BE2C (cell line): Measurements from ENCODE around the gene ZNF486. TPM values are rescaled to one million over a fixed set of nuclear protein-coding genes. Genes with fewer than 3 reads are reported as not detected.
"Not testable (repeated sequence)": the region's sequence is repeated elsewhere in the genome, so short reads cannot be mapped to it uniquely, and the experiment has no call there.

ENCODE experiments used
- DNase-seq: peaks from one replicate; pipeline ENCODE4 v3.0.0-alpha.2; 2020
- H3K27me3 ChIP-seq: fragments of 250-450 bp; sonication (Bioruptor Pico); 2 replicates; pipeline ENCODE4 v1.5.1; 2020; ENCODE audit warnings: mild to moderate bottlenecking
- H3K36me3 ChIP-seq: fragments of 250-450 bp; sonication (Bioruptor Pico); 2 replicates; pipeline ENCODE4 v1.5.1; 2020; ENCODE audit warnings: mild to moderate bottlenecking
- H3K4me1 ChIP-seq: fragments of 250-450 bp; sonication (Bioruptor Pico); 2 replicates; pipeline ENCODE4 v1.5.1; 2020
- H3K4me3 ChIP-seq: 2 replicates; pipeline ENCODE4 v1.5.1; 2011; ENCODE audit warnings: low read depth, low read length
- H3K9me3 ChIP-seq: fragments of 250-450 bp; sonication (Bioruptor Pico); 2 replicates; pipeline ENCODE4 v1.5.1; 2020
- CTCF ChIP-seq: IDR thresholded peaks from 2 replicates; pipeline ENCODE4 v1.5.1; 2012; ENCODE audit warnings: mild to moderate bottlenecking, low read depth, low read length
- polyA plus RNA-seq: library from polyadenylated mRNA; unstranded; fragments of >200 nt; gene quantifications from one replicate; pipeline ENCODE4 v1.2.1, GENCODE V29; 2012; ENCODE audit warnings: low read depth, missing spikeins; ENCODE audit not compliant: insufficient read length, insufficient read depth

Gene ZNF486
- polyA plus RNA-seq, result 0.96 TPM

GRCh38 chr19:20167020-20167644 lies at the start of gene ZNF486:
TSS of gene ZNF486 (plus strand) at chr19:20167214. CDS start at chr19:20167331, 117 bp downstream.
- Histone ChIP-seq H3K9me3 (no peaks in the 10 kb centered on the region), H3K4me3 (peak within 1 kb of the TSS; percentile 89), H3K4me1 (no peaks in the 10 kb centered on the region), H3K27me3 (no peaks in the 10 kb centered on the region), H3K36me3 (peaks cover 16% of the 10 kb centered on the region; the same call in 1 of the 2 replicates)
- peak; percentile 97 for DNase-seq
- no peak for TF ChIP-seq CTCF

GRCh38 chr19:20118064-20118839 lies 48.8 kb upstream of the ZNF486 start:
- H3K4me3 ChIP-seq, H3K9me3 ChIP-seq, H3K4me1 ChIP-seq, DNase-seq, H3K27me3 ChIP-seq: not testable (repeated sequence)
- H3K36me3 ChIP-seq, result peaks cover 22% of the 10 kb centered on the region

- H3K4me1 ChIP-seq, result no peaks in the 10 kb centered on the region
- TF ChIP-seq CTCF, result no peak
Observed at GRCh38 chr19:20124879-20125278, 42.1 kb upstream of the ZNF486 start.

GRCh38 chr19:20132933-20133332 lies 34.1 kb upstream of the ZNF486 start:
- not testable (repeated sequence) for H3K4me1 ChIP-seq, H3K36me3 ChIP-seq, DNase-seq, H3K9me3 ChIP-seq, H3K27me3 ChIP-seq, H3K4me3 ChIP-seq

More at GRCh38 chr19:20124879-20125278, 42.1 kb upstream of the ZNF486 start:
- Histone ChIP-seq H3K9me3 (peaks cover 3% of the 10 kb centered on the region; the same call in 1 of the 2 replicates), H3K27me3 (no peaks in the 10 kb centered on the region), H3K36me3 (peaks cover 11% of the 10 kb centered on the region), H3K4me3 (no peak overlapping the region)
- no peak for DNase-seq

GRCh38 chr19:20137714-20138113 lies 29.3 kb upstream of the ZNF486 start:
- H3K4me3 ChIP-seq, DNase-seq, H3K27me3 ChIP-seq, H3K36me3 ChIP-seq, H3K4me1 ChIP-seq, H3K9me3 ChIP-seq: not testable (repeated sequence)

- no peak for DNase-seq
- no peak for TF ChIP-seq CTCF
- Histone ChIP-seq H3K9me3 (no peaks in the 10 kb centered on the region), H3K4me3 (no peak overlapping the region), H3K27me3 (no peaks in the 10 kb centered on the region), H3K4me1 (no peaks in the 10 kb centered on the region), H3K36me3 (no peaks in the 10 kb centered on the region)
Observed at GRCh38 chr19:20151617-20152145, 15.3 kb upstream of the ZNF486 start.

- not testable (repeated sequence) for H3K4me3 ChIP-seq, H3K27me3 ChIP-seq, DNase-seq, H3K4me1 ChIP-seq, H3K36me3 ChIP-seq, H3K9me3 ChIP-seq
Observed at GRCh38 chr19:20152506-20152905, 14.5 kb upstream of the ZNF486 start.

- Histone ChIP-seq H3K27me3 (no peaks in the 10 kb centered on the region), H3K36me3 (no peaks in the 10 kb centered on the region), H3K9me3 (no peaks in the 10 kb centered on the region), H3K4me3 (no peak overlapping the region), H3K4me1 (no peaks in the 10 kb centered on the region)
- DNase-seq, result no peak
- no peak for TF ChIP-seq CTCF
Observed at GRCh38 chr19:20153281-20153680, 13.7 kb upstream of the ZNF486 start.
